Activated naive CD4-positive, alpha-beta T cell treated with anti-CD3 and anti-CD28 coated beads, Interleukin-2, amount 50 U/mL, for 72 hours (primary cell): ENCODE measurements around the gene RABL6. TPM values are rescaled to one million over a fixed set of nuclear protein-coding genes. Genes with fewer than 3 reads are reported as not detected.
"Not testable (repeated sequence)": the region's sequence is repeated elsewhere in the genome, so short reads cannot be mapped to it uniquely, and the experiment has no call there.

Experiments used
- ATAC-seq, 2 donors: fragments of 150-1000 bp; cut with Tn5 transposase; 2 replicates each; pipeline ENCODE4 v1.10.0; 2021; ENCODE audit warnings: mild to moderate bottlenecking in 2 of 2, moderate library complexity in 2 of 2
- DNase-seq, 2 donors: peaks; one replicate each; pipeline ENCODE4 v3.0.0; 2021 to 2022; ENCODE audit warnings: low spot score in 2 of 2
- H3K27ac Mint-ChIP-seq, 2 donors: one replicate each; pipeline ENCODE4 v1.8.0; 2022; ENCODE audit warnings: mild to moderate bottlenecking in 2 of 2, mixed read lengths in 2 of 2
- H3K36me3 Mint-ChIP-seq, 2 donors: one replicate each; pipeline ENCODE4 v1.8.0; 2022; ENCODE audit warnings: mixed read lengths in 2 of 2
- H3K9me3 Mint-ChIP-seq, 2 donors: one replicate each; pipeline ENCODE4 v1.8.0; 2022; ENCODE audit warnings: mixed read lengths in 2 of 2
- total RNA-seq, 2 donors: library from RNA; stranded (reverse); gene quantifications; one replicate each; pipeline ENCODE4 v1.2.3, GENCODE V29; 2022

RABL6 gene
- total RNA-seq, 2 donors from 2014 or later, result 79.3 to 101 TPM

GRCh38 chr9:136835162-136835931, 27.6 kb downstream of the RABL6 start:
- peaks cover 0 to 6% of the 10 kb centered on the region in 2 donors for H3K36me3 Mint-ChIP-seq
- DNase-seq, result no peak
- ATAC-seq, result no peak
- H3K27ac Mint-ChIP-seq, result peak overlapping the region in 1 of 2 donors; percentile 41
- H3K9me3 Mint-ChIP-seq, result no peaks in the 10 kb centered on the region

GRCh38 chr9:136835932-136836904, 28.5 kb downstream of the RABL6 start:
- H3K36me3 Mint-ChIP-seq, result peaks cover 0 to 6% of the 10 kb centered on the region in 2 donors
- H3K27ac Mint-ChIP-seq, result no peak overlapping the region
- ATAC-seq (no peak), DNase-seq (no peak)
- H3K9me3 Mint-ChIP-seq, result no peaks in the 10 kb centered on the region

- no peaks in the 10 kb centered on the region for H3K9me3 Mint-ChIP-seq
- peaks cover 0 to 6% of the 10 kb centered on the region in 2 donors for H3K36me3 Mint-ChIP-seq
- DNase-seq, result no peak
- no peak for ATAC-seq
- H3K27ac Mint-ChIP-seq, result no peak overlapping the region
Measured at GRCh38 chr9:136837146-136837855, 29.6 kb downstream of the RABL6 start.

- not testable (repeated sequence) for H3K27ac Mint-ChIP-seq, H3K36me3 Mint-ChIP-seq
Measured at GRCh38 chr9:136837856-136838277, 30.1 kb downstream of the RABL6 start.

GRCh38 chr9:136838314-136839228, 30.8 kb downstream of the RABL6 start:
- no peak for ATAC-seq
- H3K9me3 Mint-ChIP-seq, result no peaks in the 10 kb centered on the region
- H3K27ac Mint-ChIP-seq, result no peak overlapping the region
- peaks cover 0 to 6% of the 10 kb centered on the region in 2 donors for H3K36me3 Mint-ChIP-seq
- DNase-seq, result no peak

More at GRCh38 chr9:136837856-136838277, 30.1 kb downstream of the RABL6 start:
- H3K9me3 Mint-ChIP-seq, ATAC-seq, DNase-seq: not testable (repeated sequence)

- ATAC-seq, result no peak
- DNase-seq, result no peak
- Mint-ChIP-seq H3K27ac (peak overlapping the region in 1 of 2 donors; percentile 54), H3K9me3 (no peaks in the 10 kb centered on the region), H3K36me3 (peaks cover 0 to 6% of the 10 kb centered on the region in 2 donors)
Measured at GRCh38 chr9:136839229-136840139, 31.7 kb downstream of the RABL6 start.

- Mint-ChIP-seq H3K9me3 (no peaks in the 10 kb centered on the region), H3K36me3 (peaks cover 0 to 6% of the 10 kb centered on the region in 2 donors), H3K27ac (peak overlapping the region in 1 of 2 donors; percentile 54)
- ATAC-seq, result no peak
- no peak for DNase-seq
Measured at GRCh38 chr9:136840140-136840876, 32.6 kb downstream of the RABL6 start.

- Mint-ChIP-seq H3K27ac (no peak overlapping the region), H3K36me3 (peaks cover 0 to 6% of the 10 kb centered on the region in 2 donors), H3K9me3 (no peaks in the 10 kb centered on the region)
- no peak for DNase-seq
- no peak for ATAC-seq
Measured at GRCh38 chr9:136840877-136841645, 33.3 kb downstream of the RABL6 start.

GRCh38 chr9:136841646-136842379, 34.1 kb downstream of the RABL6 start:
- not testable (repeated sequence) for H3K27ac Mint-ChIP-seq, H3K36me3 Mint-ChIP-seq, H3K9me3 Mint-ChIP-seq, DNase-seq, ATAC-seq

GRCh38 chr9:136842380-136842948, 34.7 kb downstream of the RABL6 start, which contains the start of gene AJM1:
AJM1 (plus strand) TSS chr9:136842478; CDS start chr9:136844415, 1,937 bp downstream.
- not testable (repeated sequence) for H3K36me3 Mint-ChIP-seq, H3K9me3 Mint-ChIP-seq, H3K27ac Mint-ChIP-seq
- DNase-seq (peak; percentile 77 to 83), ATAC-seq (peak; percentile 75 to 78)

- not testable (repeated sequence) for ATAC-seq
Measured at GRCh38 chr9:136843159-136843800, 35.5 kb downstream of the RABL6 start.

More at GRCh38 chr9:136843159-136843800, 35.5 kb downstream of the RABL6 start:
- peaks cover 8 to 14% of the 10 kb centered on the region in 2 donors for H3K36me3 Mint-ChIP-seq
- H3K9me3 Mint-ChIP-seq, DNase-seq, H3K27ac Mint-ChIP-seq: not testable (repeated sequence)
